H1 (cell line): ENCODE results near the gene MRTFB. TPM values are rescaled to one million over a fixed set of nuclear protein-coding genes. Genes with fewer than 3 reads are reported as not detected.

Experiments
- CTCF ChIA-PET: fragments of 300-600 bp; sonication (Branson Sonifier 250); formaldehyde crosslinking; loops from one replicate; lab custom pipeline; 2021; ENCODE audit not compliant: partially characterized antibody; lab: Charles Lee
- POLR2A ChIA-PET: fragments of 300-600 bp; sonication (Branson Sonifier 250); formaldehyde crosslinking; loops from one replicate; lab custom pipeline; 2021; ENCODE audit warnings: inconsistent platforms; ENCODE audit not compliant: partially characterized antibody; lab: Charles Lee
- DNase-seq, 2 experiments: peaks; one replicate each; pipeline versions ENCODE4 v3.0.0 to v3.0.0-alpha.2; 2010 to 2022; ENCODE audit warnings: low spot score in 2 of 2, low read depth in 1 of 2, mixed read lengths in 1 of 2
- FAIRE-seq: peaks from 2 replicates; lab custom pipeline; 2011; peaks lifted over from hg19 to GRCh38; lab: Jason Lieb, UNC
- H2AFZ ChIP-seq: 2 replicates; pipeline ENCODE4 v1.8.1; 2012; ENCODE audit warnings: low read length, inconsistent platforms
- H2AK5ac ChIP-seq: 2 replicates; pipeline ENCODE4 v1.6.1; 2013; ENCODE audit warnings: low read depth, low read length
- H2BK120ac ChIP-seq: replicated peaks from 2 replicates; pipeline ENCODE3; 2013; ENCODE audit warnings: low read depth, low read length, inconsistent platforms
- H2BK12ac ChIP-seq: 2 replicates; pipeline ENCODE4 v1.6.1; 2013; ENCODE audit warnings: low read depth, low read length
- H2BK15ac ChIP-seq: 2 replicates; pipeline ENCODE4 v1.6.1; 2013; ENCODE audit warnings: low read length
- H2BK20ac ChIP-seq: 2 replicates; pipeline ENCODE4 v1.6.1; 2013; ENCODE audit warnings: low read length
- H2BK5ac ChIP-seq: 2 replicates; pipeline ENCODE4 v1.6.1; 2013; ENCODE audit warnings: low read depth, low read length
- H3K14ac ChIP-seq: 2 replicates; pipeline ENCODE4 v1.6.1; 2013; ENCODE audit warnings: inconsistent platforms; ENCODE audit not compliant: insufficient read length
- H3K18ac ChIP-seq: 2 replicates; pipeline ENCODE4 v1.6.1; 2013; ENCODE audit warnings: low read length; ENCODE audit errors: extremely low read depth
- H3K23ac ChIP-seq: 2 replicates; pipeline ENCODE4 v1.6.1; 2013; ENCODE audit warnings: inconsistent platforms; ENCODE audit not compliant: insufficient read length
- H3K23me2 ChIP-seq: 2 replicates; pipeline ENCODE4 v1.6.1; 2013; ENCODE audit warnings: low read depth, low read length
- H3K27ac ChIP-seq: 2 replicates; pipeline ENCODE4 v1.6.1; 2011; ENCODE audit warnings: low read depth, low read length, inconsistent platforms
- H3K27me3 ChIP-seq, 4 experiments: replicated peaks in 1 of 4; 1 replicate in 1 of 4; 2 replicates in 3 of 4; pipeline versions ENCODE4 v1.6.1 to v1.8.1; 2011 to 2013; ENCODE audit warnings: low read length in 3 of 4, mild to moderate bottlenecking in 3 of 4, inconsistent platforms in 2 of 4, mixed read lengths in 2 of 4, moderate library complexity in 1 of 4; ENCODE audit not compliant: control insufficient read depth in 3 of 4, insufficient read depth in 3 of 4; ENCODE audit errors: extremely low read depth in 1 of 4
- H3K36me3 ChIP-seq, 4 experiments: 2 replicates each; pipeline versions ENCODE4 v1.6.1 to v1.8.1; 2011 to 2013; ENCODE audit warnings: mild to moderate bottlenecking in 4 of 4, low read length in 3 of 4, moderate library complexity in 2 of 4, control low read depth in 1 of 4, inconsistent platforms in 1 of 4; ENCODE audit not compliant: insufficient read depth in 4 of 4, control insufficient read depth in 2 of 4
- H3K4ac ChIP-seq: replicated peaks from 2 replicates; pipeline ENCODE3; 2013; ENCODE audit warnings: low read length, low read depth, mixed read lengths, inconsistent platforms; ENCODE audit not compliant: insufficient read length
- H3K4me1 ChIP-seq, 4 experiments: replicated peaks in 1 of 4; 1 replicate in 1 of 4; 2 replicates in 3 of 4; pipeline versions ENCODE4 v1.6.1 to v1.8.1; 2011 to 2013; ENCODE audit warnings: low read length in 3 of 4, inconsistent platforms in 2 of 4, mixed read lengths in 1 of 4; ENCODE audit not compliant: insufficient read depth in 4 of 4, control insufficient read depth in 3 of 4
- H3K4me2 ChIP-seq, 2 experiments: 2 replicates each; pipeline versions ENCODE4 v1.6.1 to v1.8.1; 2011 to 2013; ENCODE audit warnings: low read depth in 2 of 2, low read length in 2 of 2, control low read depth in 1 of 2, inconsistent platforms in 1 of 2, mild to moderate bottlenecking in 1 of 2; ENCODE audit not compliant: insufficient read depth in 1 of 2
- H3K4me3 ChIP-seq, 4 experiments: fragments of 200-600, 300-600 bp in 1 of 4; sonication (generic), shearing (Covaris generic), sonication (Bioruptor Twin) in 1 of 4; 2 replicates each; pipeline versions ENCODE4 v1.5.1 to v1.8.1; 2011 to 2016; ENCODE audit warnings: low read length in 4 of 4, low read depth in 3 of 4, control low read depth in 2 of 4, inconsistent platforms in 2 of 4, mild to moderate bottlenecking in 2 of 4, mixed read lengths in 1 of 4, moderate library complexity in 1 of 4; ENCODE audit not compliant: insufficient read depth in 2 of 4; ENCODE audit errors: extremely low read depth in 1 of 4
- H3K56ac ChIP-seq: replicated peaks from 2 replicates; pipeline ENCODE3; 2013; ENCODE audit warnings: low read depth, mild to moderate bottlenecking, mixed read lengths, low read length, inconsistent platforms; ENCODE audit not compliant: insufficient read length
- H3K79me1 ChIP-seq: 2 replicates; pipeline ENCODE4 v1.6.1; 2013; ENCODE audit warnings: low read depth, low read length, control low read depth
- H3K79me2 ChIP-seq, 2 experiments: 2 replicates each; pipeline versions ENCODE4 v1.6.1 to v1.8.1; 2012 to 2013; ENCODE audit warnings: low read length in 2 of 2, mild to moderate bottlenecking in 2 of 2, inconsistent platforms in 1 of 2; ENCODE audit not compliant: insufficient read depth in 2 of 2, control insufficient read depth in 1 of 2
- H3K9ac ChIP-seq, 4 experiments: replicated peaks in 1 of 4; 1 replicate in 1 of 4; 2 replicates in 3 of 4; pipeline versions ENCODE4 v1.6.1 to v1.8.1; 2011 to 2013; ENCODE audit warnings: low read depth in 3 of 4, low read length in 3 of 4, control low read depth in 2 of 4, mild to moderate bottlenecking in 2 of 4, moderate library complexity in 2 of 4, inconsistent platforms in 1 of 4; ENCODE audit errors: extremely low read depth in 1 of 4
- H3K9me3 ChIP-seq, 2 experiments: 2 replicates each; pipeline versions ENCODE4 v1.6.1 to v1.8.1; 2012 to 2013; ENCODE audit warnings: mild to moderate bottlenecking in 2 of 2, moderate library complexity in 2 of 2, control low read depth in 1 of 2, inconsistent platforms in 1 of 2, low read depth in 1 of 2, low read length in 1 of 2, mixed read lengths in 1 of 2; ENCODE audit not compliant: insufficient read depth in 2 of 2
- H4K20me1 ChIP-seq, 2 experiments: replicated peaks in 1 of 2; 2 replicates each; pipeline versions ENCODE3 to v1.8.1; 2011 to 2013; ENCODE audit warnings: inconsistent platforms in 2 of 2, low read length in 2 of 2, mild to moderate bottlenecking in 1 of 2; ENCODE audit not compliant: insufficient read depth in 2 of 2, control insufficient read depth in 1 of 2
- H4K5ac ChIP-seq: 2 replicates; pipeline ENCODE4 v1.6.1; 2013; ENCODE audit warnings: low read length, low read depth, mixed read lengths, inconsistent platforms; ENCODE audit not compliant: insufficient read length
- H4K8ac ChIP-seq: 2 replicates; pipeline ENCODE4 v1.8.0; 2013; ENCODE audit warnings: mild to moderate bottlenecking, moderate library complexity, low read length, inconsistent platforms; ENCODE audit not compliant: insufficient read depth; ENCODE audit errors: extremely low read depth
- H4K91ac ChIP-seq: replicated peaks from 2 replicates; pipeline ENCODE3; 2013; ENCODE audit warnings: low read length, mixed read lengths, inconsistent platforms; ENCODE audit not compliant: insufficient read length
- CTCF ChIP-seq, 3 experiments: IDR thresholded peaks; 1 replicate in 2 of 3; 2 replicates in 1 of 3; pipeline versions ENCODE4 v1.5.1 to v1.6.1; 2011; ENCODE audit warnings: low read length in 3 of 3, mild to moderate bottlenecking in 3 of 3, inconsistent platforms in 2 of 3, low read depth in 1 of 3, moderate library complexity in 1 of 3; ENCODE audit not compliant: insufficient read depth in 1 of 3; ENCODE audit errors: control extremely low read depth in 1 of 3
- EP300 ChIP-seq, 2 experiments: IDR thresholded peaks; 1 replicate in 1 of 2; 2 replicates in 1 of 2; pipeline ENCODE4 v1.6.1; 2011 to 2012; ENCODE audit warnings: low read depth in 2 of 2, low read length in 2 of 2, mild to moderate bottlenecking in 2 of 2, borderline replicate concordance in 1 of 2, inconsistent platforms in 1 of 2, moderate library complexity in 1 of 2
- NANOG ChIP-seq: IDR thresholded peaks from 2 replicates; pipeline ENCODE4 v1.6.1; 2011; ENCODE audit warnings: low read length, low read depth, mild to moderate bottlenecking, inconsistent platforms; ENCODE audit not compliant: insufficient read depth, poor library complexity, severe bottlenecking
- POLR2A ChIP-seq, 2 experiments: IDR thresholded peaks; 1 replicate in 1 of 2; 2 replicates in 1 of 2; pipeline ENCODE4 v1.6.1; 2011; ENCODE audit warnings: low read depth in 2 of 2, low read length in 2 of 2, mild to moderate bottlenecking in 2 of 2; ENCODE audit errors: control extremely low read depth in 1 of 2
- RAD21 ChIP-seq, 2 experiments: IDR thresholded peaks in 1 of 2; conservative IDR thresholded peaks in 1 of 2; 2 replicates each; pipeline ENCODE4 v1.6.1; 2011; ENCODE audit warnings: low read depth in 2 of 2, low read length in 2 of 2, improper control_type of control experiment in 1 of 2, inconsistent platforms in 1 of 2, mild to moderate bottlenecking in 1 of 2, moderate library complexity in 1 of 2
- RNF2 ChIP-seq: fragments of 200-900, 300-1000 bp; sonication (generic); IDR thresholded peaks from 2 replicates; pipeline ENCODE4 v1.7.1; 2016; ENCODE audit warnings: borderline replicate concordance, low read depth, mild to moderate bottlenecking, antibody characterized with exemption, low read length; ENCODE audit not compliant: poor library complexity, severe bottlenecking; ENCODE audit errors: missing control alignments
- SAP30 ChIP-seq: fragments of 300-600 bp; sonication (generic); IDR thresholded peaks from 2 replicates; pipeline ENCODE4 v1.7.1; 2012; ENCODE audit warnings: low read length, moderate library complexity, mild to moderate bottlenecking, inconsistent platforms; ENCODE audit not compliant: insufficient read depth, insufficient replicate concordance
- SP4 ChIP-seq: IDR thresholded peaks from 2 replicates; pipeline ENCODE4 v1.6.1; 2012; ENCODE audit warnings: low read length, inconsistent platforms
- SUZ12 ChIP-seq: fragments of 200-600 bp; sonication (generic); IDR thresholded peaks from 2 replicates; pipeline ENCODE4 v1.6.1; 2012; ENCODE audit warnings: mild to moderate bottlenecking, inconsistent platforms, low read length, moderate library complexity, mixed read lengths
- WGBS, 2 experiments: shearing (Covaris generic) in 1 of 2; methylation state at CpG; one replicate each; pipeline versions ENCODE4 v1.1.6 to v1.1.7; 2013 to 2015; ENCODE audit warnings: low lambda C conversion rate in 2 of 2, mixed read lengths in 2 of 2, inconsistent platforms in 1 of 2, low coverage in 1 of 2, missing lambda C conversion rate in 1 of 2; ENCODE audit not compliant: insufficient replicate concordance in 2 of 2, insufficient coverage in 1 of 2, insufficient read length in 1 of 2; ENCODE audit errors: extremely low coverage in 1 of 2, missing lambda C conversion rate in 1 of 2; 5-methylcytosine and 5-hydroxymethylcytosine counted together
- polyA plus RNA-seq, 7 experiments: library from polyadenylated mRNA; depleted of rRNA in 3 of 7; stranded (reverse) in 5 of 7; unstranded in 2 of 7; fragments of >200 nt in 5 of 7; fragments of 200-250 nt in 2 of 7; gene quantifications; 1 replicate in 5 of 7; 2 replicates in 1 of 7; 4 replicates in 1 of 7; pipeline versions ENCODE4 v1.2.1 to v1.2.3, GENCODE V29; 2011 to 2013; ENCODE audit warnings: missing spikeins in 2 of 7, mixed read lengths in 2 of 7
- total RNA-seq: library from RNA; stranded (reverse); fragmentation: NEBNext Ultra II Directional; extraction: Animal tissue kit (Norgen Biotek cat#: 25700); gene quantifications from 2 replicates; pipeline ENCODE4 v1.2.1, GENCODE V29; 2021

The MRTFB gene
- total and polyA plus RNA-seq, 2 of the 8 experiments (the other 6 are each of a cell fraction or from before 2014, with no cell fraction given) = 13.5 to 34.9 TPM

GRCh38 chr16:14236401-14236800, 165.3 kb downstream of the MRTFB start:
- Histone ChIP-seq H3K79me2 (no peaks in the 10 kb centered on the region), H2BK120ac (no peak overlapping the region), H3K27ac (no peak overlapping the region), H4K20me1 (no peaks in the 10 kb centered on the region), H3K9ac (no peak overlapping the region), H3K79me1 (no peaks in the 10 kb centered on the region), H4K5ac (no peak overlapping the region), H2BK15ac (no peak overlapping the region), H3K56ac (no peak overlapping the region), H2AFZ (no peak overlapping the region), H3K14ac (no peak overlapping the region), H3K23ac (no peak overlapping the region), H2AK5ac (no peak overlapping the region), H2BK5ac (no peak overlapping the region; the same call in 1 of the 2 replicates), H3K23me2 (no peaks in the 10 kb centered on the region; the same call in 1 of the 2 replicates), H4K91ac (no peak overlapping the region), H3K27me3 (no peaks in the 10 kb centered on the region), H3K4me3 (no peak overlapping the region), H3K9me3 (no peaks in the 10 kb centered on the region), H3K36me3 (peaks cover 2 to 47% (median 13%) of the 10 kb centered on the region in 4 experiments; a peak in 5 of 8 replicates), H4K8ac (no peak overlapping the region), H3K4me2 (no peak overlapping the region), H3K4me1 (no peaks in the 10 kb centered on the region), H2BK12ac (no peak overlapping the region), H3K18ac (no peak overlapping the region), H3K4ac (no peak overlapping the region), H2BK20ac (no peak overlapping the region)
- whole genome bisulfite sequencing, 2 experiments = 87% methylated on average over 5 of the region's 5 CpGs; no CpG with 5 or more reads in 1 of the 2 experiments
- ChIA-PET POLR2A (interaction anchor here (1.3 kb wide), 1 partner anchor 286 kb away, joined by 3 read pairs; no protein-coding TSS in a partner anchor), CTCF (interaction anchor here (0.6 to 3.0 kb wide), 4 partner anchors 13 to 312 kb away, joined by 3 to 11 read pairs (median 7); no protein-coding TSS in a partner anchor)
- FAIRE-seq (no peak), DNase-seq (no peak)
- TF ChIP-seq SAP30 = no peak
- no peak for TF ChIP-seq SP4
- no peak for TF ChIP-seq SUZ12
- no peak for TF ChIP-seq EP300 (IDR thresholded peaks at IDR 0.05; ENCODE audit: borderline replicate concordance in 1 of 2, low read depth in 2 of 2, low read length in 2 of 2)
- no peak for TF ChIP-seq RNF2
- no peak for TF ChIP-seq RAD21 (IDR thresholded peaks at IDR 0.05 in 1 of 2, conservative IDR thresholded peaks at IDR 0.05 in 1 of 2; ENCODE audit: low read depth in 2 of 2, low read length in 2 of 2)
- TF ChIP-seq POLR2A (IDR thresholded peaks at IDR 0.05; ENCODE audit: control extremely low read depth in 1 of 2, low read depth in 2 of 2, low read length in 2 of 2) = no peak
- no peak for TF ChIP-seq CTCF (IDR thresholded peaks at IDR 0.05; ENCODE audit: control extremely low read depth in 1 of 3, insufficient read depth in 1 of 3, low read depth in 1 of 3, low read length in 3 of 3)
- TF ChIP-seq NANOG = no peak
